K562 (cell line): ENCODE measurements around the gene GLTPD2. TPM values are rescaled to one million over a fixed set of nuclear protein-coding genes. Genes with fewer than 3 reads are reported as not detected.

Experiments
- ATAC-seq: fragments of 200-7000 bp; cut with Tn5 transposase; 3 replicates; pipeline ENCODE4 v1.9.1; 2020; ENCODE audit warnings: moderate library complexity
- BruUV-seq: library from RNA; stranded (reverse); fragments of 400-500 nt; replicated peaks from 2 replicates; lab custom pipeline; 2021; lab: Mats Ljungman, UMichigan
- CTCF ChIA-PET: fragments of 300-600 bp; formaldehyde crosslinking; extraction: SDS; loops from one replicate; lab custom pipeline; 2021; ENCODE audit warnings: low intra/inter-chr PET ratio; lab: Yijun Ruan, JAX
- POLR2A ChIA-PET: fragments of 300-600, 350-650 bp; sonication (Branson Sonifier 250); formaldehyde crosslinking; extraction: SDS; loops from one replicate; lab custom pipeline; 2021; ENCODE audit warnings: antibody characterized with exemption, inconsistent platforms; lab: Yijun Ruan, JAX
- DNase-seq, 4 experiments: peaks; one replicate each; pipeline versions ENCODE4 v3.0.0 to v3.0.0-alpha.2; 2011 to 2018; ENCODE audit warnings: low spot score in 3 of 4, mixed read lengths in 3 of 4; ENCODE audit errors: extremely low read depth in 1 of 4
- FAIRE-seq: peaks from 2 replicates; lab custom pipeline; 2011; peaks lifted over from hg19 to GRCh38; lab: Jason Lieb, UNC
- H2AFZ ChIP-seq: 2 replicates; pipeline ENCODE4 v1.6.0; 2011; ENCODE audit warnings: low read depth, low read length, control low read depth, inconsistent platforms
- H3K27ac ChIP-seq: fragments of 200-600 bp; 3 replicates; pipeline ENCODE4 v1.8.0; 2011; ENCODE audit warnings: low read depth, mild to moderate bottlenecking, control low read depth, inconsistent platforms, low read length, moderate library complexity, mixed read lengths; ENCODE audit errors: extremely low read depth
- H3K27me3 ChIP-seq, 2 experiments: fragments of 300-600 bp in 1 of 2; 2 replicates in 1 of 2; 3 replicates in 1 of 2; pipeline versions ENCODE4 v1.6.0 to v1.8.0; 2011; ENCODE audit warnings: inconsistent platforms in 2 of 2, low read length in 2 of 2, mild to moderate bottlenecking in 1 of 2, mixed read lengths in 1 of 2, moderate library complexity in 1 of 2; ENCODE audit not compliant: control insufficient read depth in 2 of 2, insufficient read depth in 2 of 2
- H3K36me3 ChIP-seq: fragments of 300-600 bp; 3 replicates; pipeline ENCODE4 v1.8.0; 2011; ENCODE audit warnings: mild to moderate bottlenecking, low read length, inconsistent platforms; ENCODE audit not compliant: control insufficient read depth, insufficient read depth
- H3K4me1 ChIP-seq, 2 experiments: fragments of 200-600 bp in 1 of 2; replicated peaks in 1 of 2; 2 replicates in 1 of 2; 3 replicates in 1 of 2; pipeline versions ENCODE4 v1.5.1 to v1.8.0; 2011; ENCODE audit warnings: inconsistent platforms in 2 of 2, low read length in 2 of 2, mild to moderate bottlenecking in 1 of 2, mixed read lengths in 1 of 2, moderate library complexity in 1 of 2; ENCODE audit not compliant: control insufficient read depth in 2 of 2, insufficient read depth in 2 of 2
- H3K4me2 ChIP-seq: 2 replicates; pipeline ENCODE4 v1.6.1; 2011; ENCODE audit warnings: low read length, control low read depth, inconsistent platforms, mixed read lengths; ENCODE audit not compliant: insufficient read depth
- H3K4me3 ChIP-seq: fragments of 200-600 bp; sonication (generic), shearing (Covaris generic); 2 replicates; pipeline ENCODE4 v1.5.1; 2016; ENCODE audit warnings: control low read depth, inconsistent platforms
- H3K79me2 ChIP-seq: fragments of 200-600 bp; 3 replicates; pipeline ENCODE4 v1.8.0; 2011; ENCODE audit warnings: low read length, inconsistent platforms; ENCODE audit not compliant: control insufficient read depth, insufficient read depth
- H3K9ac ChIP-seq, 2 experiments: 2 replicates each; pipeline versions ENCODE4 v1.6.0 to v1.6.1; 2011; ENCODE audit warnings: low read depth in 2 of 2, low read length in 2 of 2, control low read depth in 1 of 2, inconsistent platforms in 1 of 2, mild to moderate bottlenecking in 1 of 2, mixed read lengths in 1 of 2; ENCODE audit not compliant: insufficient read depth in 1 of 2
- H3K9me1 ChIP-seq: one replicate; pipeline ENCODE4 v1.6.0; 2011; ENCODE audit warnings: inconsistent platforms, mild to moderate bottlenecking, low read length, moderate library complexity; ENCODE audit not compliant: control insufficient read depth, insufficient read depth
- H3K9me3 ChIP-seq: replicated peaks from 2 replicates; pipeline ENCODE4 v1.5.1; 2011; ENCODE audit warnings: low read depth, low read length, inconsistent platforms; ENCODE audit not compliant: control insufficient read depth, insufficient read depth
- H4K20me1 ChIP-seq: replicated peaks from 2 replicates; pipeline ENCODE4 v1.6.1; 2011; ENCODE audit warnings: low read length, inconsistent platforms, mixed read lengths; ENCODE audit not compliant: control insufficient read depth, insufficient read depth
- SOX6 ChIP-seq: fragments of 450-650 bp; IDR thresholded peaks from 2 replicates; pipeline ENCODE4 v1.6.1; 2014; ENCODE audit warnings: mild to moderate bottlenecking
- ZNF384 ChIP-seq: IDR thresholded peaks from 2 replicates; pipeline ENCODE4 v1.6.1; 2012; ENCODE audit warnings: low read depth, low read length, improper control_type of control experiment
- WGBS: fragments of 100-300 bp; shearing (Covaris generic); methylation state at CpG from one replicate; pipeline ENCODE4 v1.1.6; 2016; ENCODE audit warnings: low coverage, mixed read lengths; ENCODE audit not compliant: insufficient coverage; ENCODE audit errors: missing lambda C conversion rate; 5-methylcytosine and 5-hydroxymethylcytosine counted together
- in situ Hi-C: fragments of 300-500 bp; cut with MboI; formaldehyde crosslinking; loops from 4 replicates; pipeline ENCODE4 v1.15.0; 2018; ENCODE audit warnings: inconsistent platforms, mixed read lengths
- intact Hi-C: fragments of 100-400 bp; cut with micrococcal nuclease; formaldehyde crosslinking; loops from 2 replicates; pipeline ENCODE4 v1.14.2; 2022
- polyA plus RNA-seq, 8 experiments: library from polyadenylated mRNA; depleted of rRNA in 4 of 8; stranded (reverse) in 5 of 8; unstranded in 3 of 8; fragments of >200 nt; fragmentation: Nextera tagmentation in 2 of 8; fragmentation: Illumina TruSeq in 1 of 8; extraction: Ambion mirVana in 2 of 8; extraction: Trizol in 1 of 8; gene quantifications; 2 replicates each; pipeline versions ENCODE4 v1.2.1 to v1.2.3, GENCODE V29; 2011 to 2014; ENCODE audit warnings: inconsistent platforms in 1 of 8, missing spikeins in 1 of 8
- total RNA-seq, 7 experiments: library from RNA; depleted of rRNA in 6 of 7; stranded (reverse); fragments of >200 nt in 6 of 7; fragmentation: Illumina TruSeq in 2 of 7; extraction: Trizol in 2 of 7; gene quantifications; 2 replicates each; pipeline versions ENCODE4 v1.2.1 to v1.2.3, GENCODE V29; 2011 to 2021; ENCODE audit warnings: low replicate concordance in 1 of 7
- TF ChIP-seq, protein P1 (sequence below), 3 experiments: IDR thresholded peaks in 2 of 3; conservative IDR thresholded peaks in 1 of 3; 2 replicates each; pipeline ENCODE4 v1.5.1; 2011 to 2012; ENCODE audit warnings: low read length in 3 of 3, mild to moderate bottlenecking in 3 of 3, control low read depth in 2 of 3, improper control_type of control experiment in 1 of 3, inconsistent platforms in 1 of 3, low read depth in 1 of 3, mixed read lengths in 1 of 3, moderate library complexity in 1 of 3; ENCODE audit not compliant: insufficient read depth in 2 of 3
- TF ChIP-seq, protein P2 (sequence below): sonication (generic); formaldehyde crosslinking; IDR thresholded peaks from 2 replicates; pipeline ENCODE4 v1.8.1; 2023; ENCODE audit warnings: mild to moderate bottlenecking, missing genetic modification reagents, moderate library complexity

GLTPD2 gene
- total and polyA plus RNA-seq, 9 of the 15 experiments (the other 6 are each of a cell fraction or from before 2014, with no cell fraction given) = not detected

DNA sequence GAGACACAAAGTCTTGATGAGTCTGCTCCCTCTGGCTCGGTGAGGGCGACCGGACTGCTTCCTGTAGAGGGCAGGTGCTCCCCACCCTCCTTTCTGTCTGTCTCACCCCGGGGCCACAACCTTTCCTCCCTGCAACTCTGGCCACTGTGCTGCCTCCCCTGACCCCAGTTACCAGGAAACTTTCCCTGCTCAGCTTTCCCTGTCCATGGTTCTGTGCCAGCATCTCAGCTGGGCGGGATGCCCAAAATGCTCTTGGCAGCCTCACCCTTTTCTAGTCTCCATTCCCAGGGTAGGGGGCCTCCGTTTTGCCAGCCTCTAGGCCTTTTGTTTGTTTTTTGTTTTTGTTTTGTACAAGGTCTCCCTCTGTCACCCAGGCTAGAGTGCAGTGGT lies 19.6 kb downstream of the GLTPD2 start:
- Histone ChIP-seq H3K4me3 (no peak overlapping the region), H3K9me1 (no peaks in the 10 kb centered on the region), H4K20me1 (no peaks in the 10 kb centered on the region; the same call in 1 of the 2 replicates), H3K27me3 (no peaks in the 10 kb centered on the region), H3K36me3 (no peaks in the 10 kb centered on the region), H3K9ac (peak overlapping the region in 1 of 2 experiments; percentile 65; a peak in 1 of 4 replicates), H3K9me3 (no peaks in the 10 kb centered on the region), H3K79me2 (no peaks in the 10 kb centered on the region), H3K27ac (no peak overlapping the region), H3K4me1 (peaks cover 3 to 22% of the 10 kb centered on the region in 2 experiments; a peak in 3 of 5 replicates), H3K4me2 (no peak overlapping the region), H2AFZ (no peak overlapping the region)
- ATAC-seq (0 out of 3 replicates have a peak, but pooled peaks have one; percentile 13), DNase-seq (peak in 1 of 4 experiments; percentile 18), FAIRE-seq (no peak)
- no TSS peak for BruUV-seq
- POLR2A ChIA-PET = interaction anchor here (0.6 kb wide), 1 partner anchor 104 kb away, joined by 4 read pairs; no protein-coding TSS in a partner anchor
- CTCF ChIA-PET = no interaction called here
- intact Hi-C loops = no loop called here
- TF ChIP-seq, protein P1, sequence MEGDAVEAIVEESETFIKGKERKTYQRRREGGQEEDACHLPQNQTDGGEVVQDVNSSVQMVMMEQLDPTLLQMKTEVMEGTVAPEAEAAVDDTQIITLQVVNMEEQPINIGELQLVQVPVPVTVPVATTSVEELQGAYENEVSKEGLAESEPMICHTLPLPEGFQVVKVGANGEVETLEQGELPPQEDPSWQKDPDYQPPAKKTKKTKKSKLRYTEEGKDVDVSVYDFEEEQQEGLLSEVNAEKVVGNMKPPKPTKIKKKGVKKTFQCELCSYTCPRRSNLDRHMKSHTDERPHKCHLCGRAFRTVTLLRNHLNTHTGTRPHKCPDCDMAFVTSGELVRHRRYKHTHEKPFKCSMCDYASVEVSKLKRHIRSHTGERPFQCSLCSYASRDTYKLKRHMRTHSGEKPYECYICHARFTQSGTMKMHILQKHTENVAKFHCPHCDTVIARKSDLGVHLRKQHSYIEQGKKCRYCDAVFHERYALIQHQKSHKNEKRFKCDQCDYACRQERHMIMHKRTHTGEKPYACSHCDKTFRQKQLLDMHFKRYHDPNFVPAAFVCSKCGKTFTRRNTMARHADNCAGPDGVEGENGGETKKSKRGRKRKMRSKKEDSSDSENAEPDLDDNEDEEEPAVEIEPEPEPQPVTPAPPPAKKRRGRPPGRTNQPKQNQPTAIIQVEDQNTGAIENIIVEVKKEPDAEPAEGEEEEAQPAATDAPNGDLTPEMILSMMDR (IDR thresholded peaks at IDR 0.05 in 2 of 3, conservative IDR thresholded peaks at IDR 0.05 in 1 of 3; ENCODE audit: insufficient read depth in 2 of 3, low read depth in 1 of 3, low read length in 3 of 3) = peak in 1 of 3 experiments; percentile 16; a peak in 2 of 6 replicates
- TF ChIP-seq, protein P2, sequence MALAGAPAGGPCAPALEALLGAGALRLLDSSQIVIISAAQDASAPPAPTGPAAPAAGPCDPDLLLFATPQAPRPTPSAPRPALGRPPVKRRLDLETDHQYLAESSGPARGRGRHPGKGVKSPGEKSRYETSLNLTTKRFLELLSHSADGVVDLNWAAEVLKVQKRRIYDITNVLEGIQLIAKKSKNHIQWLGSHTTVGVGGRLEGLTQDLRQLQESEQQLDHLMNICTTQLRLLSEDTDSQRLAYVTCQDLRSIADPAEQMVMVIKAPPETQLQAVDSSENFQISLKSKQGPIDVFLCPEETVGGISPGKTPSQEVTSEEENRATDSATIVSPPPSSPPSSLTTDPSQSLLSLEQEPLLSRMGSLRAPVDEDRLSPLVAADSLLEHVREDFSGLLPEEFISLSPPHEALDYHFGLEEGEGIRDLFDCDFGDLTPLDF (CRISPR knock-in tag) = no peak
- TF ChIP-seq ZNF384 (no peak), SOX6 (no peak)
- in situ Hi-C loops = no loop called here
- 28% methylated on average over 5 of the region's 6 CpGs for WGBS
